Smooth muscle cell (in vitro differentiated cells): Measurements from ENCODE around the gene HIF1A. TPM values are rescaled to one million over a fixed set of nuclear protein-coding genes. Genes with fewer than 3 reads are reported as not detected.

Experiments used
- DNase-seq: peaks from one replicate; lab custom pipeline; 2025; ENCODE audit not compliant: unreplicated experiment; lab: John Stamatoyannopoulos, UW
- H2AFZ ChIP-seq: fragments of 200-600 bp; sonication (generic); 2 replicates; pipeline ENCODE4 v1.6.0; 2016; ENCODE audit warnings: antibody characterized with exemption, low read depth, mild to moderate bottlenecking
- H3F3A ChIP-seq: fragments of 200-600 bp; sonication (generic); 2 replicates; pipeline ENCODE4 v1.6.0; 2017; ENCODE audit warnings: antibody characterized with exemption, low read depth
- H3K27ac ChIP-seq: fragments of 200-600 bp; sonication (generic); 2 replicates; pipeline ENCODE4 v1.5.1; 2016; ENCODE audit warnings: low read depth, mild to moderate bottlenecking
- H3K27me3 ChIP-seq: fragments of 200-600 bp; sonication (generic); 2 replicates; pipeline ENCODE4 v1.6.1; 2016; ENCODE audit warnings: low read depth, mild to moderate bottlenecking
- H3K36me3 ChIP-seq: fragments of 200-600 bp; sonication (generic); 2 replicates; pipeline ENCODE4 v1.5.1; 2016; ENCODE audit warnings: low read depth
- H3K4me1 ChIP-seq: fragments of 200-600 bp; sonication (generic); 2 replicates; pipeline ENCODE4 v1.5.1; 2016; ENCODE audit warnings: low read depth
- H3K4me2 ChIP-seq: fragments of 200-600 bp; sonication (generic); 2 replicates; pipeline ENCODE4 v1.6.0; 2016; ENCODE audit warnings: mild to moderate bottlenecking
- H3K4me3 ChIP-seq: fragments of 200-600 bp; sonication (generic); 2 replicates; pipeline ENCODE4 v1.5.1; 2016; ENCODE audit warnings: mild to moderate bottlenecking
- H3K79me2 ChIP-seq: fragments of 200-600 bp; sonication (generic); 2 replicates; pipeline ENCODE4 v1.6.0; 2016; ENCODE audit warnings: low read depth, mild to moderate bottlenecking
- H3K9ac ChIP-seq: fragments of 200-600 bp; sonication (generic); 2 replicates; pipeline ENCODE4 v1.6.0; 2016; ENCODE audit warnings: low read depth
- H3K9me3 ChIP-seq: fragments of 200-600 bp; sonication (generic); replicated peaks from 2 replicates; pipeline ENCODE4 v1.5.1; 2016; ENCODE audit warnings: low read depth
- H4K20me1 ChIP-seq: fragments of 200-600 bp; sonication (generic); 2 replicates; pipeline ENCODE4 v1.6.0; 2016; ENCODE audit warnings: low read depth
- CTCF ChIP-seq: fragments of 200-600 bp; sonication (generic); IDR thresholded peaks from 2 replicates; pipeline ENCODE4 v1.5.1; 2017; ENCODE audit warnings: borderline replicate concordance, mild to moderate bottlenecking, antibody characterized with exemption; ENCODE audit not compliant: insufficient read depth, poor library complexity, severe bottlenecking
- WGBS: methylation state at CpG from one replicate; pipeline ENCODE4 v1.1.7; 2016; ENCODE audit warnings: low lambda C conversion rate; 5-methylcytosine and 5-hydroxymethylcytosine counted together
- polyA plus RNA-seq: library from polyadenylated mRNA; unstranded; fragments of >200 nt; fragmentation: Nextera tagmentation; extraction: Ambion mirVana; gene quantifications from 2 replicates; pipeline ENCODE4 v1.2.1, GENCODE V29; 2016
- total RNA-seq: library from RNA; depleted of rRNA; stranded (reverse); fragments of >200 nt; gene quantifications from 2 replicates; pipeline ENCODE4 v1.2.3, GENCODE V29; 2014

The HIF1A gene
- total and polyA plus RNA-seq, 2 experiments from 2014 or later = 140 to 376 TPM

GRCh38 chr14:61695695-61696527 lies 598 bp downstream of the HIF1A start:
- Histone ChIP-seq H4K20me1 (peaks cover 52% of the 10 kb centered on the region), H3K4me2 (peak overlapping the region; percentile 93), H3K36me3 (no peaks in the 10 kb centered on the region), H3K9ac (peak overlapping the region; percentile 93), H3K9me3 (no peaks in the 10 kb centered on the region), H3K27me3 (no peaks in the 10 kb centered on the region), H3K4me1 (peaks cover 37% of the 10 kb centered on the region), H3F3A (no peaks in the 10 kb centered on the region), H3K27ac (peak overlapping the region; percentile 94), H2AFZ (peak overlapping the region; percentile 18), H3K79me2 (peaks cover 56% of the 10 kb centered on the region), H3K4me3 (peak overlapping the region; percentile 86)
- TF ChIP-seq CTCF = no peak
- DNase-seq = peak; percentile 52
- WGBS = 1% methylated on average over 44 of the region's 70 CpGs

GRCh38 chr14:61696753-61697318 lies 1.5 kb downstream of the HIF1A start:
- under 1% methylated on average over 5 of the region's 5 CpGs for WGBS
- Histone ChIP-seq H3K9ac (peak overlapping the region; percentile 93), H3K4me1 (peaks cover 43% of the 10 kb centered on the region), H4K20me1 (peaks cover 61% of the 10 kb centered on the region), H3K27me3 (no peaks in the 10 kb centered on the region), H3K36me3 (no peaks in the 10 kb centered on the region), H3K4me2 (peak overlapping the region; percentile 93), H2AFZ (no peak overlapping the region), H3K27ac (peak overlapping the region; percentile 94), H3F3A (no peaks in the 10 kb centered on the region), H3K79me2 (peaks cover 65% of the 10 kb centered on the region), H3K9me3 (no peaks in the 10 kb centered on the region), H3K4me3 (peak overlapping the region; percentile 86)
- no peak for TF ChIP-seq CTCF
- no peak for DNase-seq

DNA sequence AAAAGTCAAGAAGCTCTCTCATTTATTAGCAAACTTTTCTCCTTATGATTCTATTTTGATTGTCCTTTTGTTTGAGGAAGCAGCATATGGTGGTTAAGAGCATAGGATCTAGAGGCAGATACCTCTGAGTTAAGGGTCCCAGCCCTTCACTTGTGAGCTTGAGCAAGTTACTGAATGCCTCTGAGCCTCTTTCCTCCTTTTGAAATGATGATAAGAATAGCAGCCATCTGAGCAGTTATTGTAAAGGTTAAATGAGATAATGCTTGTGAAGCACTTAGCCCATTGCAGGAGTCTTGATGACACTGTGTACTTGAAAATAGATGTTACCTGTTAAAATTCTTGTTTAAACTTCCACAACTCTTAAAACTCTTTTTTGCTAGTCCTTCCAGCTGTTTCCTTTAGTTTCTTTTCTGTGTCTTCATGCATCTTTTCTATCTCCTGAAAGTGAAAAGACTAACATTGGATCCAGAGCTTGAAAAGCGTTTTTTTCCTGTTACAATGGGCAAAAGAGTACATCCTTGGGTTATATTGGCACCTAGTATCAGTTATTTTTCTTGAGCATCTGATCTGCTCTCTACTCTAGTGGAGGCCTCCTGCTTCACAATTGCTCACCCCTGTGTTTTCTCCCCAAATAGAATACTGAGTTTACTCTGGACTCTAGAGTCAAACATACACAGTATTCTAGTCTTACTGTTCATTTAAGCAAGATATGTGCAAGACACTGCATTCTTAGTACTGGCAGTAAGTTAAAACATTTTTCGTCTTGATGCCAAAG lies 3.1 kb downstream of the HIF1A start:
- no peaks in the 10 kb centered on the region for H3K9me3 ChIP-seq
- TF ChIP-seq CTCF = no peak
- H3F3A ChIP-seq = no peaks in the 10 kb centered on the region
- peak overlapping the region; percentile 93 for H3K9ac ChIP-seq
- H3K79me2 ChIP-seq = peaks cover 81% of the 10 kb centered on the region
- peaks cover 52% of the 10 kb centered on the region for H3K4me1 ChIP-seq
- H3K36me3 ChIP-seq = no peaks in the 10 kb centered on the region
- no peak for DNase-seq
- peak overlapping the region; percentile 93 for H3K4me2 ChIP-seq
- H2AFZ ChIP-seq = no peak overlapping the region
- H4K20me1 ChIP-seq = peaks cover 77% of the 10 kb centered on the region
- peak overlapping the region; percentile 94 for H3K27ac ChIP-seq
- H3K4me3 ChIP-seq = peak overlapping the region; percentile 86
- H3K27me3 ChIP-seq = no peaks in the 10 kb centered on the region
- WGBS = 42% methylated on average over 2 of the region's 2 CpGs
